ENCODE data around the gene MRPS15.

DNA sequence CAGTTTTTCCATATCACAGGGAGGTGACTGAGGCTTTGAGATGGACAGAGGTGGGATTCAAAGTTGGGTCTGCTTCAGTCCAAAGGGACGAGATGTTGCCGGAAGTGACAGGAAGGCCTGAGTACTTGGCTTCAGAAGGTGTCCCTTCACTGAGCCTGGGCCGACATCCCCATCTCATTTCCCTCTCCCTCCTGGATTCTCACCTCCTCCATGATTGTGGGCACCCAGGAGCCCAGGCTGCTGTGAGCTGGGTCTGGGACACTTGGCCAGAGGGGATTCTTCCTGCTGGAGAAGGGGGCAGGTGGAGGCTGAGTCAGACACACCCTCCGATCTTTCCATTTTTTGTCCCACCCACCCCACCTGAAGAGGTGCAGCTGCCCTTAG lies 2.8 kb upstream of the MRPS15 start:
- TF ChIP-seq RAD21 (CRISPR knock-in tag; IDR thresholded peaks at IDR 0.05) (no peak), POLR2A (IDR thresholded peaks at IDR 0.05; ENCODE audit: insufficient read depth in 1 of 2, low read depth in 2 of 2, low read length in 2 of 2) (no peak), RBFOX2 (IDR thresholded peaks at IDR 0.05; ENCODE audit: low read depth, low read length) (no peak), RFX1 (IDR thresholded peaks at IDR 0.05) (no peak), RBM22 (optimal IDR thresholded peaks at IDR 0.05; ENCODE audit: low read length) (no peak), ZNF747 (CRISPR knock-in tag; IDR thresholded peaks at IDR 0.05; ENCODE audit: borderline replicate concordance) (no peak), DPF2 (CRISPR knock-in tag; IDR thresholded peaks at IDR 0.05; ENCODE audit: borderline replicate concordance, low read depth) (no peak)
- TF ChIP-seq, protein P1, sequence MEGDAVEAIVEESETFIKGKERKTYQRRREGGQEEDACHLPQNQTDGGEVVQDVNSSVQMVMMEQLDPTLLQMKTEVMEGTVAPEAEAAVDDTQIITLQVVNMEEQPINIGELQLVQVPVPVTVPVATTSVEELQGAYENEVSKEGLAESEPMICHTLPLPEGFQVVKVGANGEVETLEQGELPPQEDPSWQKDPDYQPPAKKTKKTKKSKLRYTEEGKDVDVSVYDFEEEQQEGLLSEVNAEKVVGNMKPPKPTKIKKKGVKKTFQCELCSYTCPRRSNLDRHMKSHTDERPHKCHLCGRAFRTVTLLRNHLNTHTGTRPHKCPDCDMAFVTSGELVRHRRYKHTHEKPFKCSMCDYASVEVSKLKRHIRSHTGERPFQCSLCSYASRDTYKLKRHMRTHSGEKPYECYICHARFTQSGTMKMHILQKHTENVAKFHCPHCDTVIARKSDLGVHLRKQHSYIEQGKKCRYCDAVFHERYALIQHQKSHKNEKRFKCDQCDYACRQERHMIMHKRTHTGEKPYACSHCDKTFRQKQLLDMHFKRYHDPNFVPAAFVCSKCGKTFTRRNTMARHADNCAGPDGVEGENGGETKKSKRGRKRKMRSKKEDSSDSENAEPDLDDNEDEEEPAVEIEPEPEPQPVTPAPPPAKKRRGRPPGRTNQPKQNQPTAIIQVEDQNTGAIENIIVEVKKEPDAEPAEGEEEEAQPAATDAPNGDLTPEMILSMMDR (CRISPR knock-in tag; IDR thresholded peaks at IDR 0.05) = no peak

Data from HepG2 (cell line).